Bronchial epithelial cell (primary cell): ENCODE measurements around the gene CCNE1. TPM values are rescaled to one million over a fixed set of nuclear protein-coding genes. Genes with fewer than 3 reads are reported as not detected.

Experiments
- DNase-seq: peaks from one replicate; pipeline ENCODE4 v3.0.0-alpha.2; 2010; ENCODE audit warnings: low read depth
- FAIRE-seq: peaks from 2 replicates; lab custom pipeline; 2011; peaks lifted over from hg19 to GRCh38; lab: Jason Lieb, UNC
- H3K27me3 ChIP-seq: 2 replicates; pipeline ENCODE4 v1.5.1; 2011; ENCODE audit warnings: low read length; ENCODE audit not compliant: control insufficient read depth, insufficient read depth
- H3K36me3 ChIP-seq: 2 replicates; pipeline ENCODE4 v1.5.1; 2011; ENCODE audit warnings: low read length; ENCODE audit not compliant: control insufficient read depth, insufficient read depth
- H3K4me3 ChIP-seq: 2 replicates; pipeline ENCODE4 v1.5.1; 2011; ENCODE audit warnings: mild to moderate bottlenecking, low read depth, low read length, control low read depth
- total RNA-seq: library from RNA; depleted of rRNA; stranded (reverse); fragments of >200 nt; gene quantifications from 2 replicates; pipeline ENCODE4 v1.2.1, GENCODE V29; 2014
- TF ChIP-seq, protein P1 (sequence below): IDR thresholded peaks from 2 replicates; pipeline ENCODE4 v1.5.1; 2011; ENCODE audit warnings: mild to moderate bottlenecking, moderate library complexity, low read length, control low read depth, inconsistent platforms; ENCODE audit not compliant: insufficient read depth, severe bottlenecking

Gene CCNE1
- total RNA-seq, 1 donor from 2014 or later: 6.1 TPM

DNA sequence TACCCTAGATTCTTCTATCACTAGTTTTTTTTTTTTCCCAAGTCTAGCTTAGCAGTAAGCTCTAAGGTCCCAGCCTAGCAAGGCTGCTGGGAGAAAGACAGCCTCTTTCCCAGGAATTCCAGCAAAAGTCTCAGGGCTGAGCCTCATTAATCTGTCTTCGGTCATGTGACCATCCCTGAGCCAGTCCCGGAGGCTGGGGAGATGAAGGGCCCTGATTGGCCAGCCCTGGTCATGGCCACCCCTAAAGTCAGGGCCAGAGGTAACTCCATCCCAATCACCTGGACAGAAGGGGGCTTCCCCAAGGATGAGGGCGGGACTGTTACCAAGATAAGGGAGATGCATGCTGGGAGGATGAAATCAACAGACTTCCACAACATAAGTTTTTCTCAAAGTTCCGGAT lies 43.3 kb downstream of the CCNE1 start:
- no peaks in the 10 kb centered on the region for H3K36me3 ChIP-seq
- no peak for FAIRE-seq
- TF ChIP-seq, protein P1, sequence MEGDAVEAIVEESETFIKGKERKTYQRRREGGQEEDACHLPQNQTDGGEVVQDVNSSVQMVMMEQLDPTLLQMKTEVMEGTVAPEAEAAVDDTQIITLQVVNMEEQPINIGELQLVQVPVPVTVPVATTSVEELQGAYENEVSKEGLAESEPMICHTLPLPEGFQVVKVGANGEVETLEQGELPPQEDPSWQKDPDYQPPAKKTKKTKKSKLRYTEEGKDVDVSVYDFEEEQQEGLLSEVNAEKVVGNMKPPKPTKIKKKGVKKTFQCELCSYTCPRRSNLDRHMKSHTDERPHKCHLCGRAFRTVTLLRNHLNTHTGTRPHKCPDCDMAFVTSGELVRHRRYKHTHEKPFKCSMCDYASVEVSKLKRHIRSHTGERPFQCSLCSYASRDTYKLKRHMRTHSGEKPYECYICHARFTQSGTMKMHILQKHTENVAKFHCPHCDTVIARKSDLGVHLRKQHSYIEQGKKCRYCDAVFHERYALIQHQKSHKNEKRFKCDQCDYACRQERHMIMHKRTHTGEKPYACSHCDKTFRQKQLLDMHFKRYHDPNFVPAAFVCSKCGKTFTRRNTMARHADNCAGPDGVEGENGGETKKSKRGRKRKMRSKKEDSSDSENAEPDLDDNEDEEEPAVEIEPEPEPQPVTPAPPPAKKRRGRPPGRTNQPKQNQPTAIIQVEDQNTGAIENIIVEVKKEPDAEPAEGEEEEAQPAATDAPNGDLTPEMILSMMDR: no peak
- H3K27me3 ChIP-seq: no peaks in the 10 kb centered on the region
- H3K4me3 ChIP-seq: no peak overlapping the region
- no peak for DNase-seq

DNA sequence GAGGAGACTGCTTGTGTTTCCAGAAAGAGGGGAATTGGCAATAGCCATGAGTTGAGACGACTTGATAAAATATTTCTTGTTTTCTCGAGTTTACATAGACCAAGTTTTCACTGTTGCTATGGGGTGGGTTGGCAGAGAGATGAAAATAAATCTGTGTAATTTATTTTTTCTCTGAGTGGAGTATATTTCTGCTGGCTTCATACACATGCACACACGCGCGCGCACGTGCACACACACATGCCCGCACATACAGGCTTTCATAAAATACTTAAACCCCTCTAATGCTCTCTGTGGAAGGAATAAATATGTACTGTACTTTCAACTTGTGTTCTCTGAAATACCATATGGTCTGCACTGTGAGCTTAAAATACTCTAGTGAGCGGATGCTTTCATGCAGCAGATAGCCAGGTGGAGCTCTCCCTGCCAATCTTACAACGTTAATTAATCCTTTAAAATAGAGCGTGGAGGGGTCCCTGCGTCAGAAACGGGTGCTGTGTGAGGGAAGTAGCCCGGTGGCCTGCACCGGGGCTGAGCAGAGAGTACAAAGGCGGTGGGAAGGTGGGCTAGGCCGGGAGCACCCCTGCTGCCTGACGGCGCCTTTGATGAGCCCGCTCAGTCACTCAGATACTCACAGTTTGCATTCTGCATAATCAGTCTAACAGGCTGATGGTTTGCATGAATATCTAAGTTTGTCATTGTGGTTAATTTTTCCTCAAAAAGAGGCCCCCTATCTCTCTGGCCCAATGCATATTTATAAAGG lies 44.1 kb downstream of the CCNE1 start:
- TF ChIP-seq, protein P1: no peak
- DNase-seq: no peak
- no peak for FAIRE-seq

DNA sequence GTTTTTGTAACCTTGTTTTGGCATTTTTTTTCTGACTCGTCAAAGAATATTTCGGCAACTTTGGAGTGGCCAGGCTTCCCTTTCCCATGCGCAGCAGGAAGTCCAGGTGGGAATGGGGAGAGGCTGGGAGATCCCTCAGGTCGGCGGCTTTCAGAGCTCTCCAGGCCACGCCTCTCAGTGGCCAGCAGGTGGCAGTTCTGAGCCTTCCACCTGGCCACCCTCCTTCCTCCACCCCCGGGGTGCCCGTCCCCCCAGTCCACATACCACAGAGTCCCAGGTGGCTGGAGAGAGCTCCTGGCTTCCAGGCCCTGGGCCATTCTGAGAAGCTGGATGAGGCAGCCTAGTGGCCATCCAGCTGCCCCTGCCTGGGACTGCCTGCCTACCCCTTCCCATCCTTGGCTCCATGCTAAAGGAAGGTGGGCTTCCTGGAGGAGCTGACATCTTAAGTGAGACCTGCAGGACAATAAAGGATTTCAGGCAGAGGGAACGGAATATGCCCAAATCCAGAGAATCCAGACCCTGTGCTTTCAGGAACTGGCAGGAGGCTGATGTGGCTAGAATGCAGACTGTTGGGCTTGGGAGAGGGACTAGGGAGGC lies 46.3 kb downstream of the CCNE1 start:
- no peak for DNase-seq
- H3K27me3 ChIP-seq: no peaks in the 10 kb centered on the region
- TF ChIP-seq, protein P1: peak; percentile 80
- FAIRE-seq: no peak
- no peaks in the 10 kb centered on the region for H3K36me3 ChIP-seq
- no peak overlapping the region for H3K4me3 ChIP-seq

More for the DNA sequence above, 44.1 kb downstream of the CCNE1 start:
- Histone ChIP-seq H3K27me3 (no peaks in the 10 kb centered on the region), H3K4me3 (no peak overlapping the region), H3K36me3 (no peaks in the 10 kb centered on the region)

DNA sequence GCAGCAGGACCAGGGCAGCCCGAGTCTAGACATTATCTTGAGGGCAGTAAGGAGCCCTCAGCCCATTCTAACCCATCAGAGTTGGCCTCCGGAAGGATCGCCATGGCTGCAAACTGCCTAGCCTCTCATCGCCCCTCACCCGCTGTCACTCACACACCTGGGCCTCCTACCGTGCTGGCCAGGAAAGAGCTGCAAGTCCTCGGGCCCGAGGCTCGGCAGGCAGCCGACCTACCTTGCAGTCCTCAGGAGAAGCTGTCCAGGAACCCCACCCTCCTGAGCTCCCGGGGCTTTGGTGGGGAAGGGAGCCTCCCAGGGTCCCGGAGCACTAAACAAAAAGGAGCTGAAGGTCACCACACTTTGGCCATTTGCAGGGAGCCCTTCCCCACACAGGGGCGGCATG lies 46.8 kb downstream of the CCNE1 start:
- no peak for FAIRE-seq
- H3K27me3 ChIP-seq: no peaks in the 10 kb centered on the region
- no peak overlapping the region for H3K4me3 ChIP-seq
- DNase-seq: no peak
- H3K36me3 ChIP-seq: no peaks in the 10 kb centered on the region
- TF ChIP-seq, protein P1: no peak

DNA sequence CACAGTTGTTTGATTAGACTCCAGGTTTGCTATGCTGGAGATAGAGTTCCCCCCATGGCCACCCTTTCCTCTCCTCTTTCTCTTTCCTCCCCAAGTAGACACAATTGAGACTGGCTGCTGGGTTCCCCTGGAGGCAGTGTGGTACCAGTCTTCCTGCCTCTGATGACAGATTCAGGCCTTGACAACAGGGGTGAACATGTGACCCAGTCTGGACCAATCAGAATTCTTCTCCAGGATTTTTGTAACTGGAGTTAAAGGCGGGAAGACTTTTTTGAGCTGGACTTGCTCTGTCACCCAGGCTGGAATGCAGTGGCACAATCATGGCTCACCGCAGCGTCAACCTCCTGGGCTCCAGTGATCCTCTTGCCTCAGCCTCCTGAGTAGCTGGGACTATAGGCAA lies 48.7 kb downstream of the CCNE1 start:
- no peak for FAIRE-seq
- no peaks in the 10 kb centered on the region for H3K27me3 ChIP-seq
- no peak for DNase-seq

More for the DNA sequence above, 48.7 kb downstream of the CCNE1 start:
- Histone ChIP-seq H3K4me3 (no peak overlapping the region), H3K36me3 (no peaks in the 10 kb centered on the region)
- TF ChIP-seq, protein P1: no peak
